Activated CD8-positive, alpha-beta memory T cell treated with anti-CD3 and anti-CD28 coated beads for 1 hour (primary cell): ENCODE measurements around the gene ANTXR1.

Experiments
- DNase-seq, 2 donors: peaks; one replicate each; pipeline ENCODE4 v3.0.0-alpha.2; 2020; ENCODE audit warnings: low read depth in 1 of 2; ENCODE audit errors: extremely low read depth in 1 of 2

Gene ANTXR1

GRCh38 chr2:69001879-69002278 lies 11.1 kb upstream of the ANTXR1 start:
- DNase-seq = no peak

GRCh38 chr2:69003731-69004130 lies 9.2 kb upstream of the ANTXR1 start:
- DNase-seq = no peak

GRCh38 chr2:69007169-69007568 lies 5.8 kb upstream of the ANTXR1 start:
- no peak for DNase-seq

GRCh38 chr2:69007603-69008002 lies 5.4 kb upstream of the ANTXR1 start:
- DNase-seq = no peak

- no peak for DNase-seq
These were observed 2.4 kb upstream of the ANTXR1 start for GRCh38 chr2:69010437-69011194.

GRCh38 chr2:69011611-69012157 lies 1.3 kb upstream of the ANTXR1 start:
- no peak for DNase-seq

- DNase-seq = peak in 1 of 2 donors; percentile 25
These were observed 453 bp upstream of the ANTXR1 start for GRCh38 chr2:69012310-69013141.

- no peak for DNase-seq
These were observed 1.2 kb downstream of the ANTXR1 start for GRCh38 chr2:69013840-69014821.

GRCh38 chr2:69017080-69017479 lies 4.1 kb downstream of the ANTXR1 start:
- DNase-seq = no peak

GRCh38 chr2:69017835-69018234 lies 4.9 kb downstream of the ANTXR1 start:
- DNase-seq = no peak

- DNase-seq = no peak
These were observed 5.7 kb downstream of the ANTXR1 start for GRCh38 chr2:69018678-69019095.

GRCh38 chr2:69020496-69021426 lies 7.8 kb downstream of the ANTXR1 start:
- no peak for DNase-seq

GRCh38 chr2:69021727-69022126 lies 8.7 kb downstream of the ANTXR1 start:
- DNase-seq = no peak

GRCh38 chr2:69022548-69022947 lies 9.6 kb downstream of the ANTXR1 start:
- no peak for DNase-seq

- no peak for DNase-seq
These were observed 10.3 kb downstream of the ANTXR1 start for GRCh38 chr2:69023236-69023635.

GRCh38 chr2:69026026-69026425 lies 13.0 kb downstream of the ANTXR1 start:
- DNase-seq = no peak

- no peak for DNase-seq
These were observed 13.9 kb downstream of the ANTXR1 start for GRCh38 chr2:69026691-69027459.

- no peak for DNase-seq
These were observed 17.9 kb downstream of the ANTXR1 start for GRCh38 chr2:69030800-69031428.
